Measurements from ENCODE around the gene SPDYE9.
"Not testable (repeated sequence)": the region's sequence is repeated elsewhere in the genome, so short reads cannot be mapped to it uniquely, and the experiment has no call there.

DNA sequence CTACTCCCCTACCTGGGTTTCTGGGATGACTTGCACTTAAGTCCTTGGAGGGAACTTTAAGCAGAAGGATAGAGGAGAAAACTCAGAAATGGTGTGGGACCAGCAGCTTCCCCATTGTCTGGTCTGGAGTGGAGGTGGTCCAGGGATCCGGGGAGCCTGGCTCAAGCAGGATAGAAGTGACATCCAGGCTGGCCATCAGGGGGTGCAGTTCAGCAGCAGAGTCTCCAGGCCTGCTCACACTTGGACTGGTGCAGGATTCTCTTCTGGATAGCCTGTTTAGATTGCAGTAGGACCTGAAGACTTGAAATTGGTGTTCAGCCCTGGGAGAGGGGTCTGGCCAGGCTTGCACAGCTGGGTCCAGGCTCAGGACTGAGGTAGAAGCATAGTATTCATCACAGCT lies 38.3 kb upstream of the SPDYE9 start:
- TF ChIP-seq, protein P1, sequence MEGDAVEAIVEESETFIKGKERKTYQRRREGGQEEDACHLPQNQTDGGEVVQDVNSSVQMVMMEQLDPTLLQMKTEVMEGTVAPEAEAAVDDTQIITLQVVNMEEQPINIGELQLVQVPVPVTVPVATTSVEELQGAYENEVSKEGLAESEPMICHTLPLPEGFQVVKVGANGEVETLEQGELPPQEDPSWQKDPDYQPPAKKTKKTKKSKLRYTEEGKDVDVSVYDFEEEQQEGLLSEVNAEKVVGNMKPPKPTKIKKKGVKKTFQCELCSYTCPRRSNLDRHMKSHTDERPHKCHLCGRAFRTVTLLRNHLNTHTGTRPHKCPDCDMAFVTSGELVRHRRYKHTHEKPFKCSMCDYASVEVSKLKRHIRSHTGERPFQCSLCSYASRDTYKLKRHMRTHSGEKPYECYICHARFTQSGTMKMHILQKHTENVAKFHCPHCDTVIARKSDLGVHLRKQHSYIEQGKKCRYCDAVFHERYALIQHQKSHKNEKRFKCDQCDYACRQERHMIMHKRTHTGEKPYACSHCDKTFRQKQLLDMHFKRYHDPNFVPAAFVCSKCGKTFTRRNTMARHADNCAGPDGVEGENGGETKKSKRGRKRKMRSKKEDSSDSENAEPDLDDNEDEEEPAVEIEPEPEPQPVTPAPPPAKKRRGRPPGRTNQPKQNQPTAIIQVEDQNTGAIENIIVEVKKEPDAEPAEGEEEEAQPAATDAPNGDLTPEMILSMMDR (IDR thresholded peaks at IDR 0.05): not testable (repeated sequence)
- TF ChIP-seq POLR2A (IDR thresholded peaks at IDR 0.05): not testable (repeated sequence)
